ENCODE measurements around the gene CCDC68. TPM values are rescaled to one million over a fixed set of nuclear protein-coding genes. Genes with fewer than 3 reads are reported as not detected.

The CCDC68 gene, protein sequence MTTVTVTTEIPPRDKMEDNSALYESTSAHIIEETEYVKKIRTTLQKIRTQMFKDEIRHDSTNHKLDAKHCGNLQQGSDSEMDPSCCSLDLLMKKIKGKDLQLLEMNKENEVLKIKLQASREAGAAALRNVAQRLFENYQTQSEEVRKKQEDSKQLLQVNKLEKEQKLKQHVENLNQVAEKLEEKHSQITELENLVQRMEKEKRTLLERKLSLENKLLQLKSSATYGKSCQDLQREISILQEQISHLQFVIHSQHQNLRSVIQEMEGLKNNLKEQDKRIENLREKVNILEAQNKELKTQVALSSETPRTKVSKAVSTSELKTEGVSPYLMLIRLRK
- under 1 TPM in 1 of 2 experiments, not detected in 1; 0.29 TPM for total RNA-seq

DNA sequence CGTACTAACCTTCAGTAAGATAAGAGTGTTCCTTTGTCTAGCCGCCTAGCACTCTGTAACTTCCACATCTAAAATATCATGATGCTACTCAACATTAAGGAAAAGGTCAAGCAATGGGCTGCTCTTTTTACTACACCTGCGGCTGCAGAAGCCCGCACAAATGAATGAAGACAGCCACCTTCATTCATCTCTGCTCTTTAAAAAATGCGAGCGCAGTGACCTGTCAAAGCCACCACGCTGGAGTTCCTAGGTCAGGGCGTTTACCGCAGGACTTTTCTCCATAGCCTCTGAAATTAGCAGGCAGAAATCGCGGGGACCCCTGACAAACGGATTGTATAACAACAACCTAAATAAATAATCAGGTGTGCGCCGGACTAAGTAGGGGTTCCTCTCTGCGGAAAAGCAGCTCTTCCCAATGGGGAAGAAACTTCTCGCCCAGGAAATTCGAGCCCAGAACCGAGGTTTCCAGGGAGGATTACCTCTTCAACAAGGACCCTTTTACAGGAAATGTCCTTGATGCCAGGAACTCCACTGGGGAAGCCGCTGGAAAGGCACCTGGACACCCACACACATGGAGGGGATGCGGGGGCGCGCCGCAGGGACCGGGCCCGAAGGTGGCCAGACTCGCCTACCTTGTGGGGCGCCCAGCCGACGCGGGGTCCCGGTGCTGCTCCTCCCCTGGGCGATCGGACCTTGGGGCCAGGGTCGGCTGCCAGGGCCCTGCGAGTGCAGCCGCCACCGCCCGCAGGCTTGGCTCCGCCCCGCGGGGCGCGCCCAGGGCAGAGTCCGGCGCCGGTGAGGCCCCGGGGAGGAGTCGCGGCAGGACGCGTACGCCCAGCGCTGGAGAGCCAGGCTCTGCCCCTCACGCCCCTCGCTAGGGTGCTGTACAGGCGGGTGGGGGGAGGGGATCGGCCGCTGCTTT is at the start of gene CCDC68:
Gene CCDC68, minus strand, starts transcription at position 758 of the 922 bp plus-strand sequence. CDS start 16,670 bp downstream, outside the sequence.
- Mint-ChIP-seq H3K36me3 (ENCODE audit: low read depth) (no peaks in the 10 kb centered on the region), H3K9me3 (no peaks in the 10 kb centered on the region), H3K27me3 (peaks cover 70% of the 10 kb centered on the region), H3K4me3 (no peak within 1 kb of the TSS), H3K4me1 (peaks cover 5% of the 10 kb centered on the region), H3K27ac (no peak within 1 kb of the TSS)
- ChIA-PET CTCF (interaction anchor here (1.2 kb wide), 1 partner anchor 55 kb away, joined by 5 read pairs; no protein-coding TSS in a partner anchor), POLR2A (no interaction called here)
- DNase-seq: no peak

DNA sequence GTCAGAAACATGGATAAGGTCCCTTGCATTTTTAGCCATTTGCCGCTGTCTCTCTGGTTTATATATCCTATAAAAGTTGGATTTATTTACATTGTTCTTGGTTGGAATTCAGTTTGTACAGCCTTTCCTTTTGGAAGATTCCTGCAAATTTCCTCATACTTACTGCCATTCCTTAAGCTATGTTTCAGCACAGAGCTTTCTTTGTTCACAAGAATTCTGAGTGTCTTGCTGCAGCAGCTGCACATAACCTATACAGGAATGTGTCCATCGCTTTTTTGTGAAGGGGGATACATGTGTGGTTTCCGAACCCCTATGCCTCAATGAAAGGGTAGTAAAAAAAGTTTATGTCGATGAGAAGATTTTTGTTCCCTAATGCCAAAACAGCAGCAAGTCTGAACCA is 48.3 kb upstream of the CCDC68 start:
- ChIA-PET CTCF (no interaction called here), POLR2A (no interaction called here)
- no peaks in the 10 kb centered on the region for H3K4me1 Mint-ChIP-seq
- no peak overlapping the region for H3K4me3 Mint-ChIP-seq
- no peaks in the 10 kb centered on the region for H3K9me3 Mint-ChIP-seq
- DNase-seq: no peak
- no peak overlapping the region for H3K27ac Mint-ChIP-seq
- peaks cover 3% of the 10 kb centered on the region for H3K27me3 Mint-ChIP-seq
- no peaks in the 10 kb centered on the region for H3K36me3 Mint-ChIP-seq (ENCODE audit: low read depth)

DNA sequence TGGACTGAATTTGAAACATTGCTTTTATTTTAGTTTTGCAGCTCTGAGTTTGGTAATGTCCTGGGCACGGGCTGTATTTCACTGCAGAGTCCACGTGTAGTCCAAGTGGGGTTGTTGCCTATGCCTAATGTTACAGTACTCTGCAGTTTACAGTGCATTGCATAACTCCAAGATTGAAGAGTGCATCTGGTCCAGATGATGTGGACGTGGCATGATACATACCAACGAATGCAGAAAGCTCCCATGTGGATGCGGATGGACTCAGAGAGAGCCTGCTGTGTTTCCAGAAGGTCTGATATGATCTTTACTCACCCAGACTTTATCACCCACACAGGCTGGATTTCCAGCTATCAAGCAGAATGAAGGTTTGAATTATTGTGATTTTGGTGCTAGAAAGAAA is 44.4 kb upstream of the CCDC68 start:
- H3K4me3 Mint-ChIP-seq: no peak overlapping the region
- peaks cover 3% of the 10 kb centered on the region for H3K27me3 Mint-ChIP-seq
- DNase-seq: no peak
- ChIA-PET POLR2A (no interaction called here), CTCF (no interaction called here)
- no peaks in the 10 kb centered on the region for H3K9me3 Mint-ChIP-seq
- no peaks in the 10 kb centered on the region for H3K36me3 Mint-ChIP-seq (ENCODE audit: low read depth)
- H3K27ac Mint-ChIP-seq: no peak overlapping the region
- no peaks in the 10 kb centered on the region for H3K4me1 Mint-ChIP-seq

DNA sequence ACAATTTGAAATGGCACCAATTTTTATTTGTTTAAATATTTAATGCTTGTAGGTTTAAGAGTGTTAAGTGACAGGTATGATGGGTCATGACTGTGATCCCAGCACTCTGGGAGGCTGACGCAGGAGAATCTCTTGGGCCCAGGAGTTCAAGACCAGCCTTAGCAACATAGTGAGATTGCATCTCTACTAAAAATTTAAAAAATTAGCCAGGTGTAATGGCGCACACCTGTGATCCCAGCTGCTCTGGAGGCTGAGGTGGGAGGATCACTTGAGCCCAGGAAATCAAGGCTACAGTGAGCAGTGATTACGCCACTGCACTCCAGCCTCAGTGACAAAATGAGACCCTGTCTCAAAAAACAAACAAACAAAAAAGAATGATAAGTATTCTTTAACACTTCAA is 43.0 kb upstream of the CCDC68 start:
- CTCF ChIA-PET: no interaction called here
- Mint-ChIP-seq H3K4me3 (no peak overlapping the region), H3K36me3 (ENCODE audit: low read depth) (no peaks in the 10 kb centered on the region), H3K9me3 (no peaks in the 10 kb centered on the region), H3K27ac (no peak overlapping the region), H3K27me3 (peaks cover 2% of the 10 kb centered on the region), H3K4me1 (no peaks in the 10 kb centered on the region)
- POLR2A ChIA-PET: no interaction called here
- no peak for DNase-seq

DNA sequence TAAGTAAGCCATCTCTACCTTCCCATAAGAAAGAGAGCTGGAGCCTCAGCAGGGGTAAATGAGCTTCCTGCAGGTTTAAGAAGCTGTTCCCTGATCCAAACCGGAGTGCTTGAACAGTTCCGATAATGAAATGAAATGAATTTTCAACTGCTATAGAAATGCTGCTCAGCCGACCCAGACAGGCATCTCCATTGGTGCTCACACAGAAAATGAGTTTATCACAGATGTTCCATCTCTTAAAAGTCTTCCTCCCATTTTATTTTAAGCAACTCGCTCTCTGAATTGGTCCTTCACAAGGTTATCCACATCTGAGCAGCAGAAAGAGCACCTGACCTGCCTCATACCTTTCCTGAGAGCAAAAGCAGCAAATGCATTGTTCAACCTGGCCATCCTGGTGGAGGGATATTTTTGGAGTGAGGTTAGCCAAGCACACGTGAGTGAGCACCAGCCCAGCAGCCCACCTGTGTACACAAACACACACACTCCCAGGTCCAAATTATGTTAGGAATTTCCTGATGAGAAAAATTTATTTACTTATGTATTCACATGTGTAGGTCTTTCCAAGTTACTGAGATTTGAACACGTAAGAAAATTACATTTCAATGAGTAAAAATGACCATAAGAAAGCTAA is 42.2 kb upstream of the CCDC68 start:
- CTCF ChIA-PET: no interaction called here
- H3K9me3 Mint-ChIP-seq: no peaks in the 10 kb centered on the region
- H3K36me3 Mint-ChIP-seq (ENCODE audit: low read depth): no peaks in the 10 kb centered on the region
- DNase-seq: no peak
- H3K27me3 Mint-ChIP-seq: peaks cover 2% of the 10 kb centered on the region
- H3K4me3 Mint-ChIP-seq: no peak overlapping the region
- no peak overlapping the region for H3K27ac Mint-ChIP-seq
- POLR2A ChIA-PET: no interaction called here
- no peaks in the 10 kb centered on the region for H3K4me1 Mint-ChIP-seq

DNA sequence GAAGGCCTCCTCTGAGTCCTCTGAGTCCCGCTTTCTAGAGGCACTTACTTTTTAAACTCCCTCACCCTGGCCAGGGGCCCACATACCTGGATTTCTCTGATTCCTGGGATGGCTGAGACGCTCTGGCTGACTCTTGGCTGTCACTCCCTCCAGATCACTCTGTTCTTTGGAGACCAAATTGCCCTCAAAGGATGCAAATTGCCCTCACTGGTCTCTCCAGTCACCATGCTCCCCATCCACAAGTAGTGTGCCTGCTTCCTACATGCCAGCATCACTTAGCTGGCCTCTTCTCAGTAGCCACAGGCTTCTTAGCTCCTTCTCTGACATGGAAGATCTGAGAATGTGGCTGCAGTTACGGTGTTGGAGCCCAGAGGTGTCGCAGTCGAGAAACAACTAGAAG is 41.3 kb upstream of the CCDC68 start:
- Mint-ChIP-seq H3K9me3 (no peaks in the 10 kb centered on the region), H3K27me3 (peaks cover 2% of the 10 kb centered on the region), H3K4me1 (no peaks in the 10 kb centered on the region), H3K27ac (no peak overlapping the region), H3K4me3 (no peak overlapping the region), H3K36me3 (ENCODE audit: low read depth) (no peaks in the 10 kb centered on the region)
- CTCF ChIA-PET: no interaction called here
- no peak for DNase-seq
- POLR2A ChIA-PET: no interaction called here

DNA sequence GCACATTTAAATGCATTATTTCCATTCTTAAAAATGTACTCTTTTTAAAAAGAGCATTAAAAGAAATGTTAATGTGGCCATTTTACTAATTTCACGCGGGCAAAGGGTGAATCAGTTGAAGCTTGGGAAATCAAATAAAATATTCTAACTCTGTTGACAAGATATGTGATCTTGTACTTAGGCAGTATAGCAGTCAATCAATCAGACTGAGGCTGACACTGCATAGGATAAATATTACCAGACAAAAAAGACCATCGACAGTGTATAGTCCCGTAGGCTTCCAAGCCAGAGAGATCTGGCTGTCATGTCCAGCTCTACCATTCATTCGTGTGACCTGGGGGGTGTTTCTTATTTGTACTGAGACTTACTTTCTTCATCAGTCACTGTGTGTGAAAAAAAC is 39.8 kb upstream of the CCDC68 start:
- H3K4me1 Mint-ChIP-seq: no peaks in the 10 kb centered on the region
- CTCF ChIA-PET: interaction anchor here (0.6 kb wide), 1 partner anchor 156 kb away, joined by 3 read pairs; no protein-coding TSS in a partner anchor

DNA sequence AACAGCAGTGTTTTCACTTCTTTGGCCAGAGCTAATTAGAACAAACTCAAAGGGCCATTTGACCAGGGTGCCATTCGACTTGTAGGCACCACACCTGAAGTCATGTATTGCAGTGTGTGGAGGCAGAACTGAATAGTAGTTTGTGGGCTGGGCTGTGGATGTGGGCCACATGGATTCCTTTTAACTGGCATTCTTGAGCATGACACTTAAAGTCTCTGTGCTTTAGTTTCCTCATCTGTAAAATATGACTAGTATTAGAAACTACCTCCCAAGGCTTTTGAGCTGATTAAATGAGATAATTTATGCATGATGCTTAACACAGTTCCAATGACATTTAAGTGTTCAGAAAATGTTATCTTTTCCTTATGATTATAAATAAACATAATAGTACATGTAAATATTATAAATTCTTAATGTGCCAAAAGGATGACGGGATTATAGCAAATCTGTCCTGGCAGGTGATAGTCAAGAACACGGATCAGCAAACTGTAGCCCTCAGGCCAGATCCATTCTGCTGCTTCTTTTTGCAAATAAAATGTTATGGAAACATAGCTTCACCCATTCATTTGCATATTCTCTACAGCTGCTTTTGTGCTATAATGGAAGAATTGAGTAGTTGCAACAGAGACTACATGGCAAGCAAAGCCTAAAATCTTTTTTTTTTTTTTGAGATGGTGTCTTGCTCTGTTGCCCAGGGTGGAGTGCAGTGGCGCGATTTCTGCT is 36.3 kb upstream of the CCDC68 start:
- ChIA-PET POLR2A (no interaction called here), CTCF (no interaction called here)
- DNase-seq: no peak

More for the DNA sequence above, 39.8 kb upstream of the CCDC68 start:
- Mint-ChIP-seq H3K27ac (no peak overlapping the region), H3K4me3 (no peak overlapping the region), H3K27me3 (peaks cover 3% of the 10 kb centered on the region), H3K9me3 (no peaks in the 10 kb centered on the region), H3K36me3 (ENCODE audit: low read depth) (no peaks in the 10 kb centered on the region)
- no peak for DNase-seq
- POLR2A ChIA-PET: no interaction called here

DNA sequence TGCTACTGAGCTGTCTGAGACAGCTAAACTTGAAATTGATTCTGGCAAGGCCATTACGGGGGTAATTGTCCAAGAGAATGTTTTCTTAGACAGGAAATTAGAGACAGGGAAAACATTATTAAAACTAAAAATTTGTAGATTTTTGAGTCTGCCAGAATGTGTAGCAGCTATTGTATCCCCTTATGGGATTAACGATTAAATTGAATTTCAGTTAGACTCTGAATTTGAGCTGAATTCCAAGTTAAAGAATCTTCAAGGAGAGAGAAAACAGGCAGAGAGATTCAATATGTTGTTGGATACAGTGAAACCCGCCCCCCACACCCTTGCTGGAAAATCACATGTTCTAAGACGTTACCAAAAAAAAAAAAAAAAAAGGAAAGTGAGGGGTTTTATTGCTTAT is 32.7 kb upstream of the CCDC68 start:
- no peak for DNase-seq
- ChIA-PET CTCF (no interaction called here), POLR2A (no interaction called here)
- H3K27ac Mint-ChIP-seq: no peak overlapping the region
- H3K4me1 Mint-ChIP-seq: no peaks in the 10 kb centered on the region
- no peaks in the 10 kb centered on the region for H3K36me3 Mint-ChIP-seq (ENCODE audit: low read depth)
- H3K27me3 Mint-ChIP-seq: peaks cover 5% of the 10 kb centered on the region
- no peaks in the 10 kb centered on the region for H3K9me3 Mint-ChIP-seq
- H3K4me3 Mint-ChIP-seq: no peak overlapping the region

More for the DNA sequence above, 36.3 kb upstream of the CCDC68 start:
- H3K27me3 Mint-ChIP-seq: peaks cover 5% of the 10 kb centered on the region
- H3K36me3 Mint-ChIP-seq (ENCODE audit: low read depth): no peaks in the 10 kb centered on the region
- no peaks in the 10 kb centered on the region for H3K9me3 Mint-ChIP-seq
- no peak overlapping the region for H3K27ac Mint-ChIP-seq
- H3K4me1 Mint-ChIP-seq: no peaks in the 10 kb centered on the region
- H3K4me3 Mint-ChIP-seq: no peak overlapping the region

DNA sequence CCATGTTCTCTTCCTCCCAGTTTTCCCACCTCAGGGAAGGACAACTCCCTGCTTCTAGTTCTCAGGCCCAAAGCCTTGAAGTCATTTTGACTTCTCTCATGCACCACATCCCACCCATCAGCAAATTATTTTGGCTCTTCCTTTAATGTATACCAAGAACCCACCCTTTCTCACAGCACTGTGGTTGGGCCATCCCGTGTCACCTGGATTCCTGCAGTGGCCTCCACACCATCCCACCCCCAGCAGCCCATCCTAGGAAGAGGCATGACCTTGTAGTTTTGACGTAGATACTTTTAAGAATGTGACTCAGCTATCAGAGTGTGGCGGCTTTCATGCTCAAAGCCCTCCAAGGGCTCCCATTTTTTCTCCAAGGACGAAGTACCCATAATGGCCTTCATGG is 25.6 kb upstream of the CCDC68 start:
- POLR2A ChIA-PET: no interaction called here
- no peaks in the 10 kb centered on the region for H3K4me1 Mint-ChIP-seq
- no peak overlapping the region for H3K27ac Mint-ChIP-seq
- H3K36me3 Mint-ChIP-seq (ENCODE audit: low read depth): no peaks in the 10 kb centered on the region
- CTCF ChIA-PET: no interaction called here
- no peaks in the 10 kb centered on the region for H3K27me3 Mint-ChIP-seq
- no peaks in the 10 kb centered on the region for H3K9me3 Mint-ChIP-seq
- no peak overlapping the region for H3K4me3 Mint-ChIP-seq
- no peak for DNase-seq

DNA sequence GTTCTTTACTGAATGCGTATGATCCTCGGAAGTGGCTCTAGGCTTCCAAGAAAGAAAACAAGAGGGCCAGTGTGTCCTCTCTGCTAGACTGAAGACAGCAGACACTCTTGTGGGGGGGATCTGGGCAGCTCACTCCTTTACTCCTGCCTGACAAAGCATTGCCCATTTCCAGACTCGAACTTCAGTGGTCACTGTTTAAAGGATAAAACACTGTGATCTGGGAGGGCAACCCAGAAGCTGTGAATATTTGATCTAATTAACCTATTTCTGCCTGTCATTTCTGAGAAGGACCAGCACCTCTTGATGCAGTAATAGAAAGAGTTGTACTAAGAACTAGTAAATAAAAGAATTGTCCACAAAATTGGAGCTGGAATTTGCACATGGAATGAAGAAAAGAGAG is 24.5 kb upstream of the CCDC68 start:
- DNase-seq: no peak
- Mint-ChIP-seq H3K4me1 (no peaks in the 10 kb centered on the region), H3K4me3 (no peak overlapping the region), H3K36me3 (ENCODE audit: low read depth) (no peaks in the 10 kb centered on the region), H3K27ac (no peak overlapping the region), H3K27me3 (peaks cover 2% of the 10 kb centered on the region), H3K9me3 (no peaks in the 10 kb centered on the region)
- POLR2A ChIA-PET: no interaction called here
- CTCF ChIA-PET: interaction anchor here (0.7 to 1.3 kb wide), 2 partner anchors 110 to 535 kb away, joined by 3 read pairs; no protein-coding TSS in a partner anchor

DNA sequence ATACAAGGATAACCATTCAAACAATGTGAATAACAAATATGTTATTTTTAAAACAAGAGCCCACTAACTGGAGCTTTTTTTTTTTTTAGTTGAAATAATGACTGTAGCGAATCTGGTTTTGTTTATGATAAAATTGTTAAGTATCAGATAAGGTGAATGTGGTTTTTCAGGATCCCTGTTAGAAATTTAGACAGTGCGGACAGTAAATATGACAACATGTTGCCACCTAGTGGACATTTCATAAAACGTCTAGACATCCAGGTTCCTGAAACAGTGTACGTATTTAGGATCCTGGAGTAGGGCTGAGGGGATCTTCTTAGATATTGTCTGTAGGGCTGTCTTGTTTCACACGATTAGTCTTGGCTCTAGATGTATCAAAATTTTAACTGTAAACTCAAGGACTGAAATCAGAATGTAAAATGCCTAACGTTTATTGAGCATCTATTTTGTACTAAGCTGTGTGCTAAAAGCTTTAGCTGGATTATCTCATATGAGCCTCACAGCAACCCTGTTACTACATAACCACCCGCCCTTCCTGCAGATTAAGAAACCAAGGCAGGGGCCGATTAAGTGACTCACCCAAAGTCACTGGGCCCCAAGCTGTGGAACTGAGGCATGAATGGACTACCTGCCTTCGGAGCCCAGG is 23.9 kb upstream of the CCDC68 start:
- DNase-seq: peak; percentile 23
- peaks cover 2% of the 10 kb centered on the region for H3K27me3 Mint-ChIP-seq
- H3K4me1 Mint-ChIP-seq: no peaks in the 10 kb centered on the region
- CTCF ChIA-PET: interaction anchor here (0.6 to 1.3 kb wide), 5 partner anchors 73 to 534 kb away, joined by 3 read pairs; no protein-coding TSS in a partner anchor
- H3K27ac Mint-ChIP-seq: no peak overlapping the region
- POLR2A ChIA-PET: no interaction called here
- H3K4me3 Mint-ChIP-seq: no peak overlapping the region
- H3K36me3 Mint-ChIP-seq (ENCODE audit: low read depth): no peaks in the 10 kb centered on the region
- no peaks in the 10 kb centered on the region for H3K9me3 Mint-ChIP-seq

Data from activated CD4-positive, alpha-beta T cell treated with anti-CD3 and anti-CD28 coated beads, Interleukin-2, amount 10 ng/mL, durations not matched to agents 7 days and 5 days (primary cell).